ENCODE results near the gene PRR16. TPM values are rescaled to one million over a fixed set of nuclear protein-coding genes. Genes with fewer than 3 reads are reported as not detected.

PRR16 gene
- total RNA-seq, 2 experiments from 2014 or later, result not detected

DNA sequence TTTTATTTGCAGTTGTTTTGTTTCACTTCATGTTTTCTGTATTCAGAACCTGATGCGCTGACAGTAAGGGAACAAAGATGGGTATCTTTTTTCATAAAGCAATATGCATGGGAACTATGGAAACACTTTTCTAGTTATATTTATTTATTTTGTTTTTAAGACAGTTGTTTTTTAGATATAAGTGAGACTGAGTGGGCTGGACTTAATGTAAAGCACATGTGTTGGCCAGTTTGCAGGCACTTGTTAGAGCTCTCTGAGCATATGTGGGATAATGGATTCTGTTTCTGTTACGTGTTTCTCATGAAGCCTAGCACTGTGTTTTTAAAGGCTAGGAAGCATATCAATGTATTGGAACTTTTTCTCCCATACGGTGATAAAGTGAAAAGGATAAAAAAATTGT is 164.1 kb downstream of the PRR16 start:
- POLR2A ChIA-PET, result no interaction called here
- Mint-ChIP-seq H3K9me3 (no peaks in the 10 kb centered on the region), H3K4me1 (no peaks in the 10 kb centered on the region), H3K27me3 (no peaks in the 10 kb centered on the region), H3K4me3 (no peak overlapping the region), H3K36me3 (ENCODE audit: low read depth) (no peaks in the 10 kb centered on the region), H3K27ac (no peak overlapping the region)
- DNase-seq, result no peak
- CTCF ChIA-PET, result no interaction called here

DNA sequence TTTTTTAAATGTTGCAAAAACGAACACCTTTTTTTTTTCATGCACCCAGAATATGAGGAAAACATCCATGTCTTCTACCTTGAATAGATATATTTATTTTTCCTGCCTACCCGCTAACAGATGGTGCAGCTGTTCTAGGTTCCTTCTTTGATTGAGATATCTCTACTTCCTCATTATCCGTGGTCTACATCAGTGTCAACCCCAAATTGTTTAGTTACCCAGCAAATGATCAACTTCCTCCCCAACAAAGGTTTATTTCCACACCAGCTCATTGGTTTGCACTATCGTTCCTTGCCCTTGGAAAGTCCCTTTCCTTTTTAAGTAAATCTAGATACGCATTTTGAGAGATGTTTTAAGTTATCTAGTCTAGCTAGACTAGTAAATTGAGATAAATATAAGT is 166.4 kb downstream of the PRR16 start:
- H3K9me3 Mint-ChIP-seq, result no peaks in the 10 kb centered on the region
- POLR2A ChIA-PET, result no interaction called here
- H3K36me3 Mint-ChIP-seq (ENCODE audit: low read depth), result no peaks in the 10 kb centered on the region
- no peak overlapping the region for H3K4me3 Mint-ChIP-seq
- no peaks in the 10 kb centered on the region for H3K27me3 Mint-ChIP-seq
- H3K27ac Mint-ChIP-seq, result no peak overlapping the region
- CTCF ChIA-PET, result no interaction called here
- no peak for DNase-seq
- H3K4me1 Mint-ChIP-seq, result no peaks in the 10 kb centered on the region

DNA sequence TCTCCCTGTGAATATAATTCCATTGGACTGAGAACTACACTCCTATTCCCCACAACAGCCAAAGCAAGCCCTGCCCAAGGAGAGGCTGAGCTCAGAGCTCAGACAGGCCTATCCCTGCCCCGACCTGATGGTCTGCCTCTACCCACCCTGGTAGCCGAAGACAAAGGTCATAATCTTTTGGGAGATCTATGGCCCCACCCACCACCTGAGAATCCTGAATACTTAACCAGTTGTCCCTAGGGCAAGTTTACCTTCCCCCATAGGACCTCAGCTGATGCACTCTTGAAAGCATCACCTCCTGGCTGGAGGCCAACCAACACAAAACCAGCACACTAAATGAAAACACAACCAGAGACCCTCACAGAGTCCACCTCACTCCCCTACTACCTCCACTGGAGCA is 167.5 kb downstream of the PRR16 start:
- ChIA-PET POLR2A (no interaction called here), CTCF (no interaction called here)
- Mint-ChIP-seq H3K4me1 (no peaks in the 10 kb centered on the region), H3K9me3 (no peaks in the 10 kb centered on the region), H3K36me3 (ENCODE audit: low read depth) (no peaks in the 10 kb centered on the region), H3K4me3 (no peak overlapping the region), H3K27me3 (no peaks in the 10 kb centered on the region), H3K27ac (no peak overlapping the region)
- no peak for DNase-seq

DNA sequence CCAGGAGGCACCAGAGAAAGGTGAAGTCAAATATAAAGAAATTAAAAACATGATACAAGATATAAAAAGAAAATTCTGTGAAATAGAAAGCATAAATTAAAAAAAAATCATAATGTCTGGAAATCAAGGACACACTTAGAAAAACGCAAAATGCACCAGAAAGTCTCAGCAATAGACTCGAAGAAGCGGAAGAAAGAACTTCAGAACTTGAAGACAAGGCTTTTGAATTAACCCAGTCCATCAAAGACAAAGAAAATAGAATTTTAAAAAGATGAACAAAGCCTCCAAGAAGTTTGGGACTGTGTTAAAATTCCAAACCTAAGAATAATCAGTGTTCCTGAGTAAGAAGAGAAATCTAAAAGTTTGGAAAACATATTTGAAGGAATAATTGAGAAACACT is 168.3 kb downstream of the PRR16 start:
- ChIA-PET POLR2A (no interaction called here), CTCF (no interaction called here)
- H3K4me3 Mint-ChIP-seq, result no peak overlapping the region
- H3K27ac Mint-ChIP-seq, result no peak overlapping the region
- DNase-seq, result no peak
- H3K36me3 Mint-ChIP-seq (ENCODE audit: low read depth), result no peaks in the 10 kb centered on the region
- no peaks in the 10 kb centered on the region for H3K27me3 Mint-ChIP-seq
- no peaks in the 10 kb centered on the region for H3K9me3 Mint-ChIP-seq
- no peaks in the 10 kb centered on the region for H3K4me1 Mint-ChIP-seq

DNA sequence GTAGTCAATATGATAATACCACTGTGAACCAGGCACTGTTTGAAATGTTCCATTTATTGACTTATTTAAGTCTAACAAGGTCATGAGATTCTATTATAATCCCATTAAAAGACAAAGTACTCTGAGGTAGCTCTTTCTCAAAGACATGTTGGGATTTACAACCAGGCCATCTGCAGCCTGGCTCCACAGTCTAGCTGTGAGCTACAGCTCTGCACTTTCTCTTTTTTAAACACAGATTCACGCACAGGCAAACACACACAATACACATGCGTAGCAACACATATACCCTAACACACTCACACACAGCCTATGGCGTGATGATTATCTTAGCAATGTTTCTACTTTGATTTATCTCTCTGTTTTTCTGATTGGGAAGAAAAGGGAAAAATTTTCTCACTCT is 174.3 kb downstream of the PRR16 start:
- ChIA-PET CTCF (no interaction called here), POLR2A (no interaction called here)
- Mint-ChIP-seq H3K27me3 (no peaks in the 10 kb centered on the region), H3K4me3 (no peak overlapping the region), H3K9me3 (no peaks in the 10 kb centered on the region), H3K27ac (no peak overlapping the region), H3K36me3 (ENCODE audit: low read depth) (no peaks in the 10 kb centered on the region), H3K4me1 (no peaks in the 10 kb centered on the region)
- no peak for DNase-seq

DNA sequence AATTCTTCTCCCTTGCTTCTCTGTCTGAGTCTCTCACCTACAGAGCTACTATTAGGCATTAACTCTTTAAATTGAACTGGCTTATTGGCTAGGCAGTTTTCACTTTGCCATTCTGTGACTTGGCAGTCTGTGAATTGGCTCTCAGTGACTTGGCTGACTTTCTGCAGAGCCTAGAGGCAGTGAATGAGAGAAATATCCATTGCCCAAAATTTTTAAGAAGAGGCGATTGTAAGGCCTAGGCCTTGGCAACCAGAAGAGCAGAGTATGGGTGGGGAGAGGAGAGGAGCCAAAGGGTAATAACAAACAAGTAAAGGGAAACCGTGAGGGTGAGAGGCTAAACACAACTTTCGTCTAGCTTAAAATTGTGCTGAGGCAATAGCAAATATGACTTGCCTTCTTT is 176.7 kb downstream of the PRR16 start:
- no peak for DNase-seq
- Mint-ChIP-seq H3K4me1 (no peaks in the 10 kb centered on the region), H3K9me3 (no peaks in the 10 kb centered on the region), H3K27ac (no peak overlapping the region), H3K4me3 (no peak overlapping the region), H3K36me3 (ENCODE audit: low read depth) (no peaks in the 10 kb centered on the region), H3K27me3 (no peaks in the 10 kb centered on the region)
- POLR2A ChIA-PET, result no interaction called here
- CTCF ChIA-PET, result no interaction called here

DNA sequence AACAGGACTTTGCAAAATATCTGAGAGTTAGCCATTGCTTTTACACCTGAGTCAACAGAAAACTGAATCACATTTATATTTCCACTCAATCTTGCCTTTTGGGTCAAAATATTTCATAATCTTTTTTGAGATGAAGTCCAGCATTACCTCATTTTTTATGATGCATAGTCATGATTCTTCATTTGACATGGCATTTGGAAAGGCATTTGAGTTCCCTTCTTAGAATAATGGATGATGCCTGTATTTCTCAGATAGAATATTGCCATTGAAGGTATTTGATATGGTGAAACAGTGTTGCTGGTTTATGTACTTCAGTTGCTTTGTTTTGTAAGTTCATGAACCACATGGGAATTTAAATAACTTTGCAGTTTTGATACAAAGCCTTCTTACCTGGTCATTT is 180.4 kb downstream of the PRR16 start:
- no peak overlapping the region for H3K27ac Mint-ChIP-seq
- no peak for DNase-seq
- no peaks in the 10 kb centered on the region for H3K4me1 Mint-ChIP-seq
- H3K27me3 Mint-ChIP-seq, result no peaks in the 10 kb centered on the region
- POLR2A ChIA-PET, result no interaction called here
- H3K9me3 Mint-ChIP-seq, result no peaks in the 10 kb centered on the region
- no peak overlapping the region for H3K4me3 Mint-ChIP-seq
- CTCF ChIA-PET, result no interaction called here
- no peaks in the 10 kb centered on the region for H3K36me3 Mint-ChIP-seq (ENCODE audit: low read depth)

DNA sequence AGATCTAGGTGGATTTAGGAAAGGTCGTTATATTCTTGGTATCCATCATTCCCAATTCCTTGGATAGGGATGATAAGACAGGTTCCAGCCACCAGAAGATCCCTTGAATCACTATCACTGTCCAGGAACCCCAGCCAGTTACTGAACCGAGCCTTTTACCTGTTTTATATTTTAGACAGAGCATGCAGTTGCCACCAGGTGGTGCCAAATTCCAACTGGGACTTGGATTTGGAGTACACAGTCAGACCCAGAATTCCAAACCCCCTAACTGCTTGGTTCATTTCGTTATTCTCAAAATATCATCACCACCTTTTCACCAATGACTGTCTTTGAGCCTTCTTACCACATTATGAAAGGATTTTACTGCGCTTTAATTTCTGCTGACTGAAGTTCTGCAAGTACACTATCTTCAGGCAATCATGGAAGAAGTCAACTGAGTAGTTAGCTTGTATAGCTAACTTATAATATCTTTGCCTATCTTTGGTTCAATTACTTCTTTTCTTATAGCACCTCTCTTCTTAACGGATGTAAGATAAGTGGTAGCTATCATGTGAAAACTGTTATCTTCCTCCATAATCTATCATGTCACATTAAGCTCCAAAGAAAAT is 191.8 kb downstream of the PRR16 start:
- H3K4me1 Mint-ChIP-seq, result no peaks in the 10 kb centered on the region
- no peaks in the 10 kb centered on the region for H3K27me3 Mint-ChIP-seq
- H3K36me3 Mint-ChIP-seq (ENCODE audit: low read depth), result no peaks in the 10 kb centered on the region
- H3K9me3 Mint-ChIP-seq, result no peaks in the 10 kb centered on the region
- DNase-seq, result no peak
- CTCF ChIA-PET, result no interaction called here
- no peak overlapping the region for H3K27ac Mint-ChIP-seq
- no peak overlapping the region for H3K4me3 Mint-ChIP-seq
- POLR2A ChIA-PET, result no interaction called here

DNA sequence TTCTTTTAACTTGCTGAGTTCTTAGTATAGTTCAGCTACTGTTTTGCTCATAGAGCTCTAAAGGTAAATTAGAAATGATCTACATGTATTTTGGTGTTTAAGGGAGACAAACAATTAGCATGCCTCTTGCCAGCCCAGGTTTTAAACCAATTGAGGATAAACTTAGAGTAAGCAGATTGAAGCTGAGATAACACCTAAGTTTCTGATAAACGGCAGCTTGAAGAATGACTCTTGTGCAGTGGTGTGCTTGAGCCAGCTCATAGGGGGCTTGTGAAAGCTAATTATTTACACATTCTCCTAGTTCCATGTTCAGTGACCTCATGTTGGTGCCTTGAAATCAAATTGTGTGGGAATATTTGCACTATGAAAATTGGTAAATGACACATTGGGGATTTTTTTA is 193.0 kb downstream of the PRR16 start:
- Mint-ChIP-seq H3K4me1 (no peaks in the 10 kb centered on the region), H3K27me3 (no peaks in the 10 kb centered on the region), H3K4me3 (no peak overlapping the region), H3K27ac (no peak overlapping the region), H3K9me3 (no peaks in the 10 kb centered on the region), H3K36me3 (ENCODE audit: low read depth) (no peaks in the 10 kb centered on the region)
- CTCF ChIA-PET, result no interaction called here
- DNase-seq, result no peak
- POLR2A ChIA-PET, result no interaction called here

DNA sequence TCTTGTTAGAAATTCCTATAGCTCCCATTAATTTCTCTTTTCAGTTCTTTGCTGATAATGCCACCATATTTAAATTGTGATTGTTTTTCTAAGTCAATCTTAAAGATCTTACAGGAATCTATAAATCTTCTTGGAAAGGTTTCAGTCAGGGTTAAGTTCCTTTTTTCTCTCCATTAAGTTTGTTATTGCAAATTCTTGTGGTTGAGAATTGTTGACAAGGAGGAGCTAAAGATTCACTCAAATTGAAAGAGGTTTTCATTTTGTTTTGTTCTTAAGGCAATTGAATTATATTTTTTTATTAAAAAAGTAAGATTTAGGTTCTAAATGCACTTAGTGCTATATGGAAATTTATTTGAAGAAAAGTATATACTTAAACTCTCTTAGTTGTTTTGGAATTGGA is 213.4 kb downstream of the PRR16 start:
- H3K27ac Mint-ChIP-seq, result no peak overlapping the region
- H3K4me1 Mint-ChIP-seq, result no peaks in the 10 kb centered on the region
- no peak overlapping the region for H3K4me3 Mint-ChIP-seq
- H3K27me3 Mint-ChIP-seq, result no peaks in the 10 kb centered on the region
- DNase-seq, result no peak
- H3K36me3 Mint-ChIP-seq (ENCODE audit: low read depth), result no peaks in the 10 kb centered on the region
- CTCF ChIA-PET, result no interaction called here
- peaks cover 2% of the 10 kb centered on the region for H3K9me3 Mint-ChIP-seq
- POLR2A ChIA-PET, result no interaction called here

DNA sequence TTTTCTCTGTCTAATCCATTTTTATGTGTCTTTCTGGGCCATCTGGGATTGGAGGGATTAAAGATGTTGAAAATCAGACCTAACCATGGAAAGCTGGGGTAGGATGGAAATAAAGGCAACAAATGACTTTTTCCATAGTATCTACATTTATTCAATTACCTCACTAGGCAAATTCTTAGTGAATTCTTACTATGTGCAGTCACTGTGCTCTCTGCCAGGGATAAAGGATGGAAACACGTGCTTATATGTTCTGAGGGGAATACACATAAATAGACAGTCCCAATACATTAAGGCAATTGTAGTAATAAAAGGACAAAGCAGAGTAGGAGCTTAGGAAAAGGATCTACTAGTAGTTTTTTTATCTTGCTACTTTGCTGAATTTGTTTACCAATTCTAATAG is 214.2 kb downstream of the PRR16 start:
- Mint-ChIP-seq H3K4me3 (no peak overlapping the region), H3K27ac (no peak overlapping the region), H3K9me3 (peaks cover 2% of the 10 kb centered on the region), H3K27me3 (no peaks in the 10 kb centered on the region), H3K36me3 (ENCODE audit: low read depth) (no peaks in the 10 kb centered on the region), H3K4me1 (no peaks in the 10 kb centered on the region)
- no peak for DNase-seq
- ChIA-PET POLR2A (no interaction called here), CTCF (no interaction called here)

DNA sequence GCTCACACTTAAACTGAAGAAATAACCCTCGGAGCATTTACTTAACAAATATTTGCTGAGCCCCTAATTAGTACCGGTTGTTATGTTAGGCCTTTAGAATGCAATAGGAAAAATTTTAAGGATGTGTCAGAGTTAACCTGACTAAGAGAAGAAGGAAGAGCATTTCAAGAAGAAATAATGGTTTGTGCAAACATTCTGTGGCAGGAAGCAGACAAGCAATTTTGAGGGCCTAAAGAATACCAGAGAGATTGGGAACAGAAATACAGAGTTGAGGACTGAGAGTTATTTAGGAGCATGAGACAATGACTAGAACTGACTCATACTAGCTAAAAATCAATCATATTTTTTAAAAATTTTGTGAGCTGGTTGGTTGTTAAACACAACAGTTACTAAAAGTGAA is 218.8 kb downstream of the PRR16 start:
- no peaks in the 10 kb centered on the region for H3K27me3 Mint-ChIP-seq
- DNase-seq, result no peak
- ChIA-PET CTCF (no interaction called here), POLR2A (no interaction called here)
- H3K4me3 Mint-ChIP-seq, result no peak overlapping the region
- peaks cover 4% of the 10 kb centered on the region for H3K9me3 Mint-ChIP-seq
- H3K4me1 Mint-ChIP-seq, result no peaks in the 10 kb centered on the region
- H3K27ac Mint-ChIP-seq, result no peak overlapping the region
- no peaks in the 10 kb centered on the region for H3K36me3 Mint-ChIP-seq (ENCODE audit: low read depth)

DNA sequence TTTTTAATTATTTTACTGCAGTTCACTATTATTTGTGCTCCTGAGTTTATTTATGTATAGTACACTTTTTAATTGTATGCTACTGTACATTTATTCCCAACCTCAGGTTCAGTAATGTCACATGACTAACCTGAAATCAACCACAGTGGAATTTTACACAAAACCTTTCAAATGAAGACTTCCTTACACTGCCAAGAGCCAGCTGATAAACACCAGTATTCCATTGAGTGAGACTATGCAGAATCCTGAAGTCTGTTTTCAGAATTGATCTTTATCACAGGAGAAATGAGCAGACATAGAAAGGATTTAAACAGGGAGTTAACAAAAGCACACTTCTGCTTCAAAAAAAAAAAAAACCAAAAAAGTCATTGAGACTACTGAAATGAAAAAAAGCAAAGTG is 219.5 kb downstream of the PRR16 start:
- Mint-ChIP-seq H3K4me1 (no peaks in the 10 kb centered on the region), H3K4me3 (no peak overlapping the region), H3K36me3 (ENCODE audit: low read depth) (no peaks in the 10 kb centered on the region), H3K9me3 (peaks cover 2% of the 10 kb centered on the region), H3K27ac (no peak overlapping the region), H3K27me3 (no peaks in the 10 kb centered on the region)
- no peak for DNase-seq
- ChIA-PET CTCF (no interaction called here), POLR2A (no interaction called here)

DNA sequence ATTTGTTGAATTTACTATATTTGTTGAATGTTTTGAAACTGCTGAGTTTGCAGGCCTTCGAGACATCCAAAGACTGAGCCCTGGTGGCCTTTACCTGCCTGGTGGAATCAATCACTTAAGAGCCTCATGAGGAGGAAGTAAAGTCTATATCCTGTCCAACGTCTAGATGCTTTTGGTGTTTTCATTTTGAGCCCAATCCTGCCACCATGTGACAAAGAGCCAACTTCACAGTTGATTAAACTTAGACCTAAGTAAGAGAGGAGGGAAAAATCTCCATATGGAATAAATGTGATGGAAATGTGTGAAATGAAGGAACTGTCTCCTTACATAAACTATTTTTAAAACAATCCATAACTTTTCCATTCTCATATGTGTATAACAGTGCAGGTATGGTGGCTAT is 220.1 kb downstream of the PRR16 start:
- ChIA-PET CTCF (no interaction called here), POLR2A (no interaction called here)
- DNase-seq, result no peak
- Mint-ChIP-seq H3K4me1 (no peaks in the 10 kb centered on the region), H3K4me3 (no peak overlapping the region), H3K9me3 (peaks cover 2% of the 10 kb centered on the region), H3K36me3 (ENCODE audit: low read depth) (no peaks in the 10 kb centered on the region), H3K27me3 (no peaks in the 10 kb centered on the region), H3K27ac (no peak overlapping the region)
